HG03025 (cell line): ENCODE results near the gene SH3BP4.

ENCODE experiments used
- ATAC-seq: cut with Tn5 transposase; IDR thresholded peaks from one replicate; pipeline ENCODE4 v1.9.1; 2021; ENCODE audit warnings: mild to moderate bottlenecking, moderate library complexity; ENCODE audit not compliant: unreplicated experiment, low FRiP score

SH3BP4 gene

GRCh38 chr2:235102896-235103295 is 151.1 kb downstream of the SH3BP4 start:
- no peak for ATAC-seq
